Neural cell (in vitro differentiated cells): ENCODE measurements around the gene TSPAN3. TPM values are rescaled to one million over a fixed set of nuclear protein-coding genes. Genes with fewer than 3 reads are reported as not detected.

Source experiments
- H2AFZ ChIP-seq: fragments of 200-600, 300-800 bp; sonication (generic), shearing (Covaris generic); 2 replicates; pipeline ENCODE4 v1.6.0; 2014; ENCODE audit warnings: low read depth, mild to moderate bottlenecking, antibody characterized with exemption, low read length, moderate library complexity
- H3F3A ChIP-seq: fragments of 200-600 bp; shearing (Covaris generic); 2 replicates; pipeline ENCODE4 v1.6.1; 2016; ENCODE audit warnings: mild to moderate bottlenecking, moderate library complexity, mixed read lengths, antibody characterized with exemption, low read length; ENCODE audit not compliant: insufficient read depth, poor library complexity, severe bottlenecking
- H3K27ac ChIP-seq: fragments of 200-600, 300-800 bp; sonication (generic), shearing (Covaris generic); 2 replicates; pipeline ENCODE4 v1.5.1; 2014; ENCODE audit warnings: mild to moderate bottlenecking, low read length, moderate library complexity
- H3K27me3 ChIP-seq: fragments of 300-800, 200-600 bp; sonication (generic), shearing (Covaris generic); 2 replicates; pipeline ENCODE4 v1.6.0; 2014; ENCODE audit warnings: mild to moderate bottlenecking, low read depth, low read length, moderate library complexity; ENCODE audit not compliant: insufficient read depth
- H3K36me3 ChIP-seq: fragments of 300-800, 200-600 bp; sonication (generic), shearing (Covaris generic); 2 replicates; pipeline ENCODE4 v1.5.1; 2014; ENCODE audit warnings: mild to moderate bottlenecking, antibody characterized with exemption, low read length, moderate library complexity; ENCODE audit not compliant: insufficient read depth
- H3K4me2 ChIP-seq: fragments of 300-800, 200-600 bp; sonication (generic), shearing (Covaris generic); 2 replicates; pipeline ENCODE4 v1.6.0; 2014; ENCODE audit warnings: mild to moderate bottlenecking, low read length
- H3K4me3 ChIP-seq: fragments of 300-800, 200-600 bp; sonication (generic), shearing (Covaris generic); 2 replicates; pipeline ENCODE4 v1.5.1; 2014; ENCODE audit warnings: mild to moderate bottlenecking, low read length, moderate library complexity
- H3K79me2 ChIP-seq: fragments of 200-600 bp; shearing (Covaris generic); replicated peaks from 2 replicates; pipeline ENCODE4 v1.6.0; 2014; ENCODE audit warnings: mild to moderate bottlenecking, low read length, moderate library complexity; ENCODE audit not compliant: insufficient read depth
- H3K9ac ChIP-seq: fragments of 300-800, 200-600 bp; sonication (generic), shearing (Covaris generic); 2 replicates; pipeline ENCODE4 v1.6.1; 2016; ENCODE audit warnings: mild to moderate bottlenecking, low read length, mixed read lengths
- H3K9me2 ChIP-seq: fragments of 200-600 bp; shearing (Covaris generic); 2 replicates; pipeline ENCODE4 v1.6.1; 2016; ENCODE audit warnings: mild to moderate bottlenecking, low read length, mixed read lengths; ENCODE audit not compliant: insufficient read depth
- H3K9me3 ChIP-seq: fragments of 200-600, 300-800 bp; sonication (generic), shearing (Covaris generic); 2 replicates; pipeline ENCODE4 v1.6.1; 2016; ENCODE audit warnings: mild to moderate bottlenecking, mixed run types, low read length, moderate library complexity, mixed read lengths
- H4K20me1 ChIP-seq: fragments of 200-600 bp; shearing (Covaris generic); 2 replicates; pipeline ENCODE4 v1.6.1; 2016; ENCODE audit warnings: mild to moderate bottlenecking, mixed run types; ENCODE audit not compliant: insufficient read depth
- EP300 ChIP-seq: fragments of 450-650 bp; conservative IDR thresholded peaks from 2 replicates; pipeline ENCODE4 v1.6.1; 2014; ENCODE audit warnings: antibody characterized with exemption, mild to moderate bottlenecking, moderate library complexity; ENCODE audit not compliant: poor library complexity, severe bottlenecking
- EZH2 ChIP-seq: fragments of 200-600, 300-800 bp; shearing (Covaris generic), sonication (generic); IDR thresholded peaks from 2 replicates; pipeline ENCODE4 v1.6.1; 2014; ENCODE audit warnings: antibody characterized with exemption, low read length, borderline replicate concordance, mild to moderate bottlenecking; ENCODE audit not compliant: insufficient read depth, poor library complexity, severe bottlenecking
- MXI1 ChIP-seq: fragments of 450-650 bp; conservative IDR thresholded peaks from 2 replicates; pipeline ENCODE4 v1.6.1; 2014; ENCODE audit warnings: antibody characterized with exemption, mild to moderate bottlenecking; ENCODE audit not compliant: poor library complexity, severe bottlenecking
- POLR2AphosphoS5 ChIP-seq: IDR thresholded peaks from 2 replicates; pipeline ENCODE4 v1.6.1; 2012
- RAD21 ChIP-seq: fragments of 450-650 bp; conservative IDR thresholded peaks from 2 replicates; pipeline ENCODE4 v1.6.1; 2014; ENCODE audit warnings: antibody characterized with exemption, mild to moderate bottlenecking, moderate library complexity
- SMC3 ChIP-seq: fragments of 450-650 bp; conservative IDR thresholded peaks from 2 replicates; pipeline ENCODE4 v1.6.1; 2014; ENCODE audit warnings: antibody characterized with exemption, mild to moderate bottlenecking, moderate library complexity; ENCODE audit not compliant: poor library complexity
- TAF1 ChIP-seq: IDR thresholded peaks from 2 replicates; pipeline ENCODE4 v1.6.1; 2012; ENCODE audit warnings: low read depth
- polyA plus RNA-seq: library from polyadenylated mRNA; depleted of rRNA; stranded (reverse); fragments of >200 nt; gene quantifications from 2 replicates; pipeline ENCODE4 v1.2.3, GENCODE V29; 2014
- TF ChIP-seq, protein P1 (sequence below): fragments of 450-650 bp; IDR thresholded peaks from 2 replicates; pipeline ENCODE4 v1.5.1; 2014; ENCODE audit warnings: antibody characterized with exemption, mild to moderate bottlenecking, moderate library complexity; ENCODE audit not compliant: poor library complexity, severe bottlenecking
- TF ChIP-seq, protein P2 (sequence below): IDR thresholded peaks from 2 replicates; pipeline ENCODE4 v1.6.1; 2012; ENCODE audit warnings: borderline replicate concordance

Gene TSPAN3
- polyA plus RNA-seq, 1 donor from 2014 or later: 815 TPM

DNA sequence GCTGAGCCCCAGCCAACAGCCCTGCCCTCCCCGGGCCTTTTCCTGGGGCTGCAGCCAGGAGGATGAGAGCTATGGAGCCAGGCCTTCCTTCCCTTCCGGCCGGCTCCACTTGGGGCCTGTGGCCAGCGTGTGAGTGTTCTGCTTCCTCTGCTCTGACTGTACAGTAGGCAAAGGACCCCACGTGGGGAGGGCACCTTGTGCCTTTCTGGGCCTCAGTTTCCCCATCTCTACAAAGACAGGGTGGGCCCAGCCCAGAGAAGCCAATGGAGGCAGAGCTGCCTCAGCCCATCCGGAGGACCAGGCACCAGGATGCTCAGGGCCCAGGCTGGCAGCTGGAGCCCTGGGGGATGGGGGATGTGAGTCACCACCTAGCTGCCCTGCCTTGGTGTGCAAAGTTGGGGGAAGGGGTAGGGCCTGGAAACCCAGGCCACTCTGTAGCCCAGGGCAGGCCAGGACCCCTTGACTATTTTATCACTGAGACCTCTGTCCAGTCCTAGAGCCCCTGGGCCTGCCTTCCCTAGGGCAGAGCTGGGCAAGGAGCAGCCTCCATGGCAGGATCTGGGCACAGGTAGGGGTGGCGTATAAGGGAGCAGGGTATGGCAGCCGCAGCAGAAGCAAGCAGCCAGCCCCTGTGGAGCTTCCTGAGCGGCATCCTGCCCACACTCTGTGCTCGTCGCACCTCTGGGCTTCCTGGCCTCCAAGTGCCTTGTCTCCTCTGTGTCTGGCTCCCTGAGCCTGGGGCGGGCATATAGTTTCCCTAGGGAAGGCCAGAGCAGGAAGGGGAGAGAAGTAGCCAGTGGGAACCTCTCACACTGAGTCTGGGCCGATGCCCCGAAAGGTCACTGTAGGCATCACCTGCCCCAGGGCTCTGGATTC is 74.1 kb downstream of the TSPAN3 start:
- H3K36me3 ChIP-seq: no peaks in the 10 kb centered on the region
- no peak overlapping the region for H3K4me3 ChIP-seq
- TF ChIP-seq EP300: no peak
- no peak for TF ChIP-seq RAD21
- TF ChIP-seq, protein P1, sequence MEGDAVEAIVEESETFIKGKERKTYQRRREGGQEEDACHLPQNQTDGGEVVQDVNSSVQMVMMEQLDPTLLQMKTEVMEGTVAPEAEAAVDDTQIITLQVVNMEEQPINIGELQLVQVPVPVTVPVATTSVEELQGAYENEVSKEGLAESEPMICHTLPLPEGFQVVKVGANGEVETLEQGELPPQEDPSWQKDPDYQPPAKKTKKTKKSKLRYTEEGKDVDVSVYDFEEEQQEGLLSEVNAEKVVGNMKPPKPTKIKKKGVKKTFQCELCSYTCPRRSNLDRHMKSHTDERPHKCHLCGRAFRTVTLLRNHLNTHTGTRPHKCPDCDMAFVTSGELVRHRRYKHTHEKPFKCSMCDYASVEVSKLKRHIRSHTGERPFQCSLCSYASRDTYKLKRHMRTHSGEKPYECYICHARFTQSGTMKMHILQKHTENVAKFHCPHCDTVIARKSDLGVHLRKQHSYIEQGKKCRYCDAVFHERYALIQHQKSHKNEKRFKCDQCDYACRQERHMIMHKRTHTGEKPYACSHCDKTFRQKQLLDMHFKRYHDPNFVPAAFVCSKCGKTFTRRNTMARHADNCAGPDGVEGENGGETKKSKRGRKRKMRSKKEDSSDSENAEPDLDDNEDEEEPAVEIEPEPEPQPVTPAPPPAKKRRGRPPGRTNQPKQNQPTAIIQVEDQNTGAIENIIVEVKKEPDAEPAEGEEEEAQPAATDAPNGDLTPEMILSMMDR: no peak
- TF ChIP-seq SMC3: no peak
- H2AFZ ChIP-seq: no peak overlapping the region
- H3K9me3 ChIP-seq: no peaks in the 10 kb centered on the region
- H3K4me2 ChIP-seq: no peak overlapping the region
- no peaks in the 10 kb centered on the region for H3F3A ChIP-seq
- no peaks in the 10 kb centered on the region for H3K9me2 ChIP-seq
- H3K27ac ChIP-seq: no peak overlapping the region
- no peaks in the 10 kb centered on the region for H3K79me2 ChIP-seq
- H3K27me3 ChIP-seq: no peaks in the 10 kb centered on the region
- no peaks in the 10 kb centered on the region for H4K20me1 ChIP-seq
- H3K9ac ChIP-seq: no peak overlapping the region

DNA sequence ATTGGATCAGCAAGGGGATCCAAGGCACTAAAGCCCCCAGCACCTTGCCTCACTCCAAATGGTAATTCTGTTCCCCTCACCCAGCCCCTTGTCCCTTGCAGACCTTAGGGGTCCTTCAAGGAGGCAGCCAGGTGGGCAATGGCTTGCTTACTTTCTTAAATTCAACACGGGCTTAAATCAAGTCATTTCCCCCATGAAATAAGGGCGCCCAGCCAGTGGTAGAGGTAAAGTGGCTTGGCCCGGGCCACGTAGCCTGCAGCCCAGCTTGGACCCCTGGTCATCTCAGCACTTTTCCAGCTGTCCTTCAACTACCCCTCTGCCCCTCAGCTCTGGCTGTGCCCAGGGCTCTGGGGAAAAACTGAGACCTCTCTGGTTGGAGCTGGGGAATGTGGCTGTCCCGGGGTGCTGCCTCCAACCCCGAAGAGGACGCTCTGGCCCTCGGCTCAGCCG is 74.8 kb downstream of the TSPAN3 start:
- Histone ChIP-seq H3K27ac (no peak overlapping the region), H2AFZ (no peak overlapping the region), H3K27me3 (no peaks in the 10 kb centered on the region), H3F3A (no peaks in the 10 kb centered on the region), H3K9me2 (no peaks in the 10 kb centered on the region), H3K4me2 (no peak overlapping the region), H3K4me3 (no peak overlapping the region), H3K9ac (no peak overlapping the region), H3K9me3 (no peaks in the 10 kb centered on the region), H4K20me1 (no peaks in the 10 kb centered on the region), H3K79me2 (no peaks in the 10 kb centered on the region), H3K36me3 (no peaks in the 10 kb centered on the region)
- no peak for TF ChIP-seq TAF1

DNA sequence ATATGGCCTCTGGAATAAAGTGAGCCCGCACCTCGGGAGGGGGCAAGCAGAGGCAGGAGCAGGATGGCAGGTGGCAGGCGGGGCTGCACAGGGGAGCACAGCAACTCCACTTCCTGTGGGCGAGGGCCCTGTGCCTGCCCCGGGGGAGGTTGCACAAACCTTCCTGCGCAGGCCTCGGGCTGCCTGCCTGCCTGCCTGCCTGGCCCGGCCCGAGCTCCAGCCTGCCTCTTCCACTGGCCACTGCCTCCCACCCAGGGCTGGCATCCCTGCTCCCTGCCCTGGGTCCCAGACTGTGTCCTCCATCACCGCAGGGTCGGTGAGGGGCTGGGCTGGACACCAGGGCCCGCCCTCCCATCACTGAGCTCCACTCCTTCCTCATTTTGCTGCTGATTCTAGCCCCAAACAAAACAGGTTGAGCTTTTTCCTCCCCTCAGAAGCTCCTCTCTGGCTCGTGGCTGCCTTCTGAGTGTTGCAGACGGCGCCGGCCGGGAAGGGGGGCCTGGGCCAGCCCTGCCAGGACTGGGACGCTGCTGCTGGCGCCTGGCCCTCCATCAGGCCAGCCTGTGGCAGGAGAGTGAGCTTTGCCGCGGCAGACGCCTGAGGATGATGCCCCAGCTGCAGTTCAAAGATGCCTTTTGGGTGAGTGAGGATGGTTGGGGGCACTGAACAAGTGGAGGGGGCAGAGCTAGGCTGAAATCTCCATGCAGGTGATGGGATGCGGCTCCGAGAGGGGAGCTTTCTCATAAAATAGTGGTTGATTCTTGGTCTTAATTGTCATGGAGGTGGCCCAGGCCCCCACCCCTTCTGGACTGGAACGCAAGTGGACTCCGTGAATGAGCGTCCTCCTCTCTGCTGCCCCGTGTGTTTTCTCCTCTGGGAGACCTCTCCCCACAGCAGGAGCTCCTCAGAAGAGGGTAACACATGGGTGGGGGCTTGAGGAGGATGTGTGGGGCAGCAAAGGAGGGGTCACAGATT is 75.7 kb downstream of the TSPAN3 start, which contains the start of gene PSTPIP1:
TSS of gene PSTPIP1 (plus strand) at position 156 of the 975 bp plus-strand sequence. CDS start at position 604, 448 bp downstream.
- no peaks in the 10 kb centered on the region for H4K20me1 ChIP-seq
- H3K9me2 ChIP-seq: no peaks in the 10 kb centered on the region
- no peaks in the 10 kb centered on the region for H3K27me3 ChIP-seq
- TF ChIP-seq, protein P1: no peak
- no peak for TF ChIP-seq POLR2AphosphoS5
- TF ChIP-seq EZH2: no peak
- no peak for TF ChIP-seq MXI1
- TF ChIP-seq, protein P2, sequence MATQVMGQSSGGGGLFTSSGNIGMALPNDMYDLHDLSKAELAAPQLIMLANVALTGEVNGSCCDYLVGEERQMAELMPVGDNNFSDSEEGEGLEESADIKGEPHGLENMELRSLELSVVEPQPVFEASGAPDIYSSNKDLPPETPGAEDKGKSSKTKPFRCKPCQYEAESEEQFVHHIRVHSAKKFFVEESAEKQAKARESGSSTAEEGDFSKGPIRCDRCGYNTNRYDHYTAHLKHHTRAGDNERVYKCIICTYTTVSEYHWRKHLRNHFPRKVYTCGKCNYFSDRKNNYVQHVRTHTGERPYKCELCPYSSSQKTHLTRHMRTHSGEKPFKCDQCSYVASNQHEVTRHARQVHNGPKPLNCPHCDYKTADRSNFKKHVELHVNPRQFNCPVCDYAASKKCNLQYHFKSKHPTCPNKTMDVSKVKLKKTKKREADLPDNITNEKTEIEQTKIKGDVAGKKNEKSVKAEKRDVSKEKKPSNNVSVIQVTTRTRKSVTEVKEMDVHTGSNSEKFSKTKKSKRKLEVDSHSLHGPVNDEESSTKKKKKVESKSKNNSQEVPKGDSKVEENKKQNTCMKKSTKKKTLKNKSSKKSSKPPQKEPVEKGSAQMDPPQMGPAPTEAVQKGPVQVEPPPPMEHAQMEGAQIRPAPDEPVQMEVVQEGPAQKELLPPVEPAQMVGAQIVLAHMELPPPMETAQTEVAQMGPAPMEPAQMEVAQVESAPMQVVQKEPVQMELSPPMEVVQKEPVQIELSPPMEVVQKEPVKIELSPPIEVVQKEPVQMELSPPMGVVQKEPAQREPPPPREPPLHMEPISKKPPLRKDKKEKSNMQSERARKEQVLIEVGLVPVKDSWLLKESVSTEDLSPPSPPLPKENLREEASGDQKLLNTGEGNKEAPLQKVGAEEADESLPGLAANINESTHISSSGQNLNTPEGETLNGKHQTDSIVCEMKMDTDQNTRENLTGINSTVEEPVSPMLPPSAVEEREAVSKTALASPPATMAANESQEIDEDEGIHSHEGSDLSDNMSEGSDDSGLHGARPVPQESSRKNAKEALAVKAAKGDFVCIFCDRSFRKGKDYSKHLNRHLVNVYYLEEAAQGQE: no peak
- no peak for TF ChIP-seq SMC3
- TF ChIP-seq TAF1: no peak
- no peak for TF ChIP-seq RAD21
- TF ChIP-seq EP300: no peak
- no peak within 1 kb of the TSS for H3K27ac ChIP-seq
- H3K9ac ChIP-seq: no peak within 1 kb of the TSS
- no peaks in the 10 kb centered on the region for H3F3A ChIP-seq
- no peak within 1 kb of the TSS for H3K4me3 ChIP-seq
- no peaks in the 10 kb centered on the region for H3K9me3 ChIP-seq
- no peak within 1 kb of the TSS for H3K4me2 ChIP-seq
- H3K79me2 ChIP-seq: no peaks in the 10 kb centered on the region
- H2AFZ ChIP-seq: no peak within 1 kb of the TSS
- no peaks in the 10 kb centered on the region for H3K36me3 ChIP-seq
